OCI-LY1 (cell line): ENCODE results near the gene GMDS.

Source experiments
- EZH2 ChIP-seq: fragments of 200-600 bp; sonication (generic), shearing (Covaris generic); IDR thresholded peaks from 2 replicates; pipeline ENCODE4 v1.8.0; 2017; ENCODE audit warnings: borderline replicate concordance, mixed run types, mild to moderate bottlenecking, antibody characterized with exemption, low read length, moderate library complexity, mixed read lengths
- TF ChIP-seq, protein P1 (sequence below): fragments of 200-600 bp; sonication (generic), shearing (Covaris generic); IDR thresholded peaks from 2 replicates; pipeline ENCODE4 v1.5.1; 2017; ENCODE audit warnings: mild to moderate bottlenecking, antibody characterized with exemption, low read length, moderate library complexity, mixed read lengths

DNA sequence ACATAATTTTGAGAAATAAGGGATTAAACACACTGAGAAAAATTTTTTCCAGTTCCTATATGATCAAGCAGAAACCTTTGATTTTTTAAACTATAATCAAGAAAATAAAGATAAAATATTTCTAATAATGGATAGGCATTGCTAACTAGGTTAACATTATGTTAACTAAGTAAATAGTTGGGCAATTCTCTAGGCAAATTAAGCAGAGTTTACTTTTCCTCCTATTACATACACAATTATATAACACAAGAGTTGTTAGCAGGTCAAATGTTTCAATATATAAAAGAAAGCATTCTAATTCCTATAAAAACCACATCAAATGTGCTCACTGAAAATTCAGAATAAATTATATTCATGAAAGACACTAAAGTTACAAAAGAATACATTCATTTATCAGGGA is 191.7 kb downstream of the GMDS start:
- TF ChIP-seq, protein P1, sequence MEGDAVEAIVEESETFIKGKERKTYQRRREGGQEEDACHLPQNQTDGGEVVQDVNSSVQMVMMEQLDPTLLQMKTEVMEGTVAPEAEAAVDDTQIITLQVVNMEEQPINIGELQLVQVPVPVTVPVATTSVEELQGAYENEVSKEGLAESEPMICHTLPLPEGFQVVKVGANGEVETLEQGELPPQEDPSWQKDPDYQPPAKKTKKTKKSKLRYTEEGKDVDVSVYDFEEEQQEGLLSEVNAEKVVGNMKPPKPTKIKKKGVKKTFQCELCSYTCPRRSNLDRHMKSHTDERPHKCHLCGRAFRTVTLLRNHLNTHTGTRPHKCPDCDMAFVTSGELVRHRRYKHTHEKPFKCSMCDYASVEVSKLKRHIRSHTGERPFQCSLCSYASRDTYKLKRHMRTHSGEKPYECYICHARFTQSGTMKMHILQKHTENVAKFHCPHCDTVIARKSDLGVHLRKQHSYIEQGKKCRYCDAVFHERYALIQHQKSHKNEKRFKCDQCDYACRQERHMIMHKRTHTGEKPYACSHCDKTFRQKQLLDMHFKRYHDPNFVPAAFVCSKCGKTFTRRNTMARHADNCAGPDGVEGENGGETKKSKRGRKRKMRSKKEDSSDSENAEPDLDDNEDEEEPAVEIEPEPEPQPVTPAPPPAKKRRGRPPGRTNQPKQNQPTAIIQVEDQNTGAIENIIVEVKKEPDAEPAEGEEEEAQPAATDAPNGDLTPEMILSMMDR, result no peak
- TF ChIP-seq EZH2, result no peak
